Renal cortex interstitium (tissue), 11 donors: ENCODE measurements around the gene RAD51B. TPM values are rescaled to one million over a fixed set of nuclear protein-coding genes. Genes with fewer than 3 reads are reported as not detected.
"Not testable (repeated sequence)": the region's sequence is repeated elsewhere in the genome, so short reads cannot be mapped to it uniquely, and the experiment has no call there.

Source experiments
- DNase-seq, 11 donors: peaks; one replicate each; pipeline ENCODE4 v3.0.0-alpha.2; 2013; ENCODE audit warnings: low read depth in 9 of 11, low spot score in 4 of 11; ENCODE audit errors: extremely low read depth in 1 of 11
- polyA plus RNA-seq, 3 donors: library from polyadenylated mRNA; unstranded; fragments of 120-200 nt; gene quantifications; one replicate each; pipeline ENCODE4 v1.2.1, GENCODE V29; 2013; ENCODE audit not compliant: insufficient read length in 3 of 3

RAD51B gene
- polyA plus RNA-seq, 3 donors = 12.5 to 13.0 (median 12.5) TPM

- no peak for DNase-seq
Measured at GRCh38 chr14:68420350-68420749, 600.8 kb downstream of the RAD51B start.

- DNase-seq = no peak
Measured at GRCh38 chr14:68421116-68421515, 601.5 kb downstream of the RAD51B start.

- DNase-seq = no peak
Measured at GRCh38 chr14:68423686-68424085, 604.1 kb downstream of the RAD51B start.

GRCh38 chr14:68424443-68425172 is 605.0 kb downstream of the RAD51B start:
- no peak for DNase-seq

DNA sequence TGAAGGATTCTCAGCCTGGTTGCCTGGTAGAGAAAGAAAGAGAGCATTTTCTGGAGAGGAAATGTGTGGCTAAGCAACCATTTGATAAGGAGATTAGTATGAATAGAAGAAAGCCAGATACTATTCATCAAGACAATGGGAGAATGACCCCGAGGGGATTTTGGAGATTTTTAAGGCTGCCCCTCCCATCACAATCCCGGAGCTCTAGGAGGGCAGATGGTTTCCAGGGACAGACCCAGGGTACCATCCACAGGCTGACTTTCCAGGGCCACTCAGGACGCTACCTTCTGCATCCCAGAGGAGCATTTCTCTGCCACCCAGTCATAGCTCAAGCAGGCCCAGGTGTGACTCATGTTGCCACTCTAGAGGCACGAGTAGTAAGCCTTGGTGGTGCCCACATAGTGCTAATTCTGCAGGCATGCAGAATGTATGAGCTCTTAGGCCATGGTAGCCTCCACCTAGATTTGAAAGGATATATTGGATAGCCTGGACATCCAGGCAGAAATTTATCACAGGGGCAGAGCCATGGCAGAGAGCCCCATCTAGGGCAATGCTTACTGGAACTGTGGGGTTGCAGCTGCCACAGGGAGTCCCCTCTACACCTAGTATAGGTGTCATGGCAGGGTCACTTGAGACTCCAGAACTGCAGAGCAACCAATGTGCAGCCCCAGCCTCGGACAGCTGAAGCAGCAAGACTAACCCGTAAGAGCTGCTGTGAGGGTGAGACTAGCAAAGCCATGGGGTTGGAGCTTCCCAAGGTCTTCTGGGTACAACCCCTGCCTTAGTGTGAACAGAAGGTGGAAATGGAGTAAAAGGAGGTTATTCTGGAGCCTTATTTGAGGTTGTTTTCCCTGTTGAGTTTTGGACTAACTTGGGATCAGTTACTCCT is 607.3 kb downstream of the RAD51B start:
- DNase-seq = no peak

- DNase-seq = no peak
Measured at GRCh38 chr14:68427550-68427890, 607.9 kb downstream of the RAD51B start.

- not testable (repeated sequence) for DNase-seq
Measured at GRCh38 chr14:68428900-68429299, 609.3 kb downstream of the RAD51B start.

DNA sequence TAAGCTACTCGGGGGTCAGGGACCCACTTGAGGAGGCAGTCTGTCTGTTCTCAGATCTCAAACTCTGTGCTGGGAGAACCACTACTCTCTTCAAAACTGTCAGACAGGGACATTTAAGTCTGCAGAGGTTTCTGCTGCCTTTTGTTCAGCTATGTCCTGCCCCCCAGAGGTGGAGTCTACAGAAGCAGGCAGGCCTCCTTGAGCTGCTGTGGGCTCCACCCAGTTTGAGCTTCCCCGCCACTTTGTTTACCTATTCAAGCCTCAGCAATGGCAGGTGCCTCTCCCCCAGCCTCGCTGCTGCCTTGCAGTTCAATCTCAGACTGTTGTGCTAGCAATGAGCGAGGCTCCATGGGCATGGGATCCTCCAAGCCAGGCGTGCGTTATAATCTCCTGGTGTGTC is 614.6 kb downstream of the RAD51B start:
- DNase-seq = not testable (repeated sequence)

- DNase-seq = not testable (repeated sequence)
Measured at GRCh38 chr14:68435631-68436030, 616.1 kb downstream of the RAD51B start.

DNA sequence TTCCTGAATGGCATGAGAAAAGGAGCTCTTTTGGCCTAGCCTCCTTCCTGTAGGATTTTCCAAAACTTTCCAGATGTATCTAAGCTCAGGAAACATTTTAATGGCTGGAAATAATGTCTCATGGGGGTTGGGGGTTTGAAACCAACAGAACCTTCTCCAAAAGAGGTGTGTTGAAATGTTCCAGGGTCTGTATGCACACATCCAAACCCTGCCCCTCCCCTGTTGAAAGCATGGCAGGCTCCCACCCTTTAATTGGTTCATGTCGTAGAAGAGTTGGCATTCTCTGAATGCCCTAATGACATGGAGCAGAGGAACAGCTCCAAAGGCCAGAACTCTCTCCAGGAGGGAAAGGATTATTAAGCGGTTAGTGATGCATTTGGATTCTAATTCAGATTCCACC is 620.1 kb downstream of the RAD51B start:
- DNase-seq = no peak

GRCh38 chr14:68440820-68441219 is 621.2 kb downstream of the RAD51B start:
- no peak for DNase-seq

DNA sequence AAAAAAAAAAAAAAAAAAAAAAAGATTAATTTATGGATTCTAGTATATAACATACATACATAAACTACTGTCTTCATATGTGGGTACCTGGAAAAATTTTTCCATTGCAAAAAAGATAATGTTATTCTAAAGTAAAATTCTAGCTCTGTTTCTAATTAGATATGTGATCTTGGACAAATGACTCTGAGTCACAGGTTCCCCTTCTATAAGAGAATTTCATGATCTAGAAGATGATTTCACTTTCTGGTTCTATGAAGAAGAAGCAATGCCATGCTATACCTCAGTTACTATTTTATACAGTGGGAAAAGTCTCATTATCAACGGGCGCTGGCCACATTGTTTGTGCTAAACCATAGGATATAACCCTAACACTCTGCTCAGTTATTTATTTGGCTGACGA is 622.0 kb downstream of the RAD51B start:
- no peak for DNase-seq

- no peak for DNase-seq
Measured at GRCh38 chr14:68442828-68443629, 623.5 kb downstream of the RAD51B start.

- no peak for DNase-seq
Measured at GRCh38 chr14:68444449-68445168, 625.0 kb downstream of the RAD51B start.

DNA sequence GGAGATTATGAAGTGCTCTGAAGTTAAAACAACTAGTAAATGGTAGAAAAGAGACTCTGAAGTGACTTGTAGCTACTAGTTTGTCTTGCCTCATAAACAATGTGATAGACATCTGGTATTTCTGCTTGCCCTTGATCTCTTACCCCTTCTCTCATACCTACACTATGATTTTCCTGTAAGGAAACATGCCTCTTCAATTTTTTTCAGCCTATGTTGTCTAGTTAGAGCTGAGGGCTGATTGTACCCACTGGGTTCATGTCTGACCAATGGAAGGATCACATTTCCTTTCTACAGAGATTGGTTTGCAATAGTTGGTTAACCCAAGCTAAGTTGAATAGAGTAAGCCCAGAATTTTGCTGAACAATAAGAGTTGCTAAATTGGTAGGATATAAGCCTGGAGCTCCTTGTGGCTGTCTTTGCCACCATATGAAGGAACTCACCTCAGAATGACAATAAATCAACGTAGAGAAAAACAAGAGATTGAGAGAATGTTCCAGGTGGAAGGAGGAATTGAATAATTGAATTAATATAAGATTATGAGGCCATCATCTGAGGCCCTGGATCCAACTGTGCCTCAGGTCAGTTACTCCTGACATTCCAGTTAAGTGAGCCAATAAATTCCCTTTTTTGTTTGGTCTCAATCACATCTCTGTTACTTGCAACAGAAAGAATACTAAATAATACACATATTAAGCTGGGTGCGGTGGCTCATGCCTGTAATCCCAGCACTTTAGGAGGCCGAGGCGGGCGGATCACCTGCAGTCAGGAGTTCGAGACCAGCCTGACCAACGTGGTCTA is 626.9 kb downstream of the RAD51B start:
- no peak for DNase-seq

GRCh38 chr14:68447581-68448251 is 628.1 kb downstream of the RAD51B start:
- DNase-seq = no peak

GRCh38 chr14:68448252-68448902 is 628.8 kb downstream of the RAD51B start:
- no peak for DNase-seq
